ENCODE results near the gene NF1.
"Not testable (repeated sequence)": the region's sequence is repeated elsewhere in the genome, so short reads cannot be mapped to it uniquely, and the experiment has no call there.

The NF1 gene

GRCh38 chr17:31307640-31308039 is 212.9 kb downstream of the NF1 start:
- peak overlapping the region; percentile 73 to 76 for H3K4me3 Mint-ChIP-seq
- H3K27me3 Mint-ChIP-seq, result no peaks in the 10 kb centered on the region
- H3K4me1 Mint-ChIP-seq, result peaks cover 39 to 78% of the 10 kb centered on the region in 2 donors
- peaks cover 5 to 12% of the 10 kb centered on the region in 2 donors for H3K9me3 Mint-ChIP-seq
- ATAC-seq (replicated peaks) (no peak), DNase-seq (no peak)
- H3K36me3 Mint-ChIP-seq, result peaks cover 45 to 51% of the 10 kb centered on the region in 2 donors
- H3K27ac Mint-ChIP-seq, result peak overlapping the region; percentile 88

GRCh38 chr17:31308372-31309334 is 213.9 kb downstream of the NF1 start:
- peaks cover 40 to 46% of the 10 kb centered on the region in 2 donors for H3K36me3 Mint-ChIP-seq
- no peaks in the 10 kb centered on the region for H3K27me3 Mint-ChIP-seq
- peak overlapping the region; percentile 88 for H3K27ac Mint-ChIP-seq
- DNase-seq (no peak), ATAC-seq (replicated peaks) (peak; percentile 85 to 88)
- peak overlapping the region; percentile 73 to 76 for H3K4me3 Mint-ChIP-seq
- H3K4me1 Mint-ChIP-seq, result peaks cover 39 to 74% of the 10 kb centered on the region in 2 donors
- peaks cover 3 to 11% of the 10 kb centered on the region in 2 donors for H3K9me3 Mint-ChIP-seq

- H3K27ac Mint-ChIP-seq, result peak overlapping the region; percentile 88
- peaks cover 34 to 72% of the 10 kb centered on the region in 2 donors for H3K4me1 Mint-ChIP-seq
- peak overlapping the region; percentile 75 to 76 for H3K4me3 Mint-ChIP-seq
- ATAC-seq (replicated peaks), result peak; percentile 73
- peaks cover 34 to 41% of the 10 kb centered on the region in 2 donors for H3K36me3 Mint-ChIP-seq
- peaks cover 0 to 9% of the 10 kb centered on the region in 2 donors for H3K9me3 Mint-ChIP-seq
- no peaks in the 10 kb centered on the region for H3K27me3 Mint-ChIP-seq
- DNase-seq, result no peak
These were observed 214.8 kb downstream of the NF1 start for GRCh38 chr17:31309556-31309955.

- peak overlapping the region; percentile 75 to 76 for H3K4me3 Mint-ChIP-seq
- no peak for DNase-seq
- peaks cover 29 to 35% of the 10 kb centered on the region in 2 donors for H3K36me3 Mint-ChIP-seq
- peaks cover 32 to 69% of the 10 kb centered on the region in 2 donors for H3K4me1 Mint-ChIP-seq
- H3K9me3 Mint-ChIP-seq, result peaks cover 0 to 7% of the 10 kb centered on the region in 2 donors
- no peak for ATAC-seq (replicated peaks)
- peak overlapping the region; percentile 88 for H3K27ac Mint-ChIP-seq
- H3K27me3 Mint-ChIP-seq, result no peaks in the 10 kb centered on the region
These were observed 215.5 kb downstream of the NF1 start for GRCh38 chr17:31310260-31310659.

- H3K27ac Mint-ChIP-seq, result peak overlapping the region; percentile 96
- H3K4me1 Mint-ChIP-seq, result peaks cover 30 to 68% of the 10 kb centered on the region in 2 donors
- no peak for ATAC-seq (replicated peaks)
- no peaks in the 10 kb centered on the region for H3K27me3 Mint-ChIP-seq
- peaks cover 0 to 5% of the 10 kb centered on the region in 2 donors for H3K9me3 Mint-ChIP-seq
- no peak for DNase-seq
- H3K36me3 Mint-ChIP-seq, result peaks cover 23 to 29% of the 10 kb centered on the region in 2 donors
- H3K4me3 Mint-ChIP-seq, result peak overlapping the region; percentile 76 to 87
These were observed 216.1 kb downstream of the NF1 start for GRCh38 chr17:31310886-31311285.

GRCh38 chr17:31311526-31311925 is 216.7 kb downstream of the NF1 start:
- peak overlapping the region; percentile 96 for H3K27ac Mint-ChIP-seq
- ATAC-seq (replicated peaks) (no peak), DNase-seq (no peak)
- peaks cover 24 to 63% of the 10 kb centered on the region in 2 donors for H3K4me1 Mint-ChIP-seq
- H3K4me3 Mint-ChIP-seq, result peak overlapping the region; percentile 76 to 87
- H3K27me3 Mint-ChIP-seq, result no peaks in the 10 kb centered on the region
- peaks cover 17 to 23% of the 10 kb centered on the region in 2 donors for H3K36me3 Mint-ChIP-seq
- peaks cover 0 to 3% of the 10 kb centered on the region in 2 donors for H3K9me3 Mint-ChIP-seq

GRCh38 chr17:31312223-31312622 is 217.4 kb downstream of the NF1 start:
- not testable (repeated sequence) for ATAC-seq (replicated peaks); H3K9me3 Mint-ChIP-seq; H3K27me3 Mint-ChIP-seq; DNase-seq
- H3K27ac Mint-ChIP-seq, result peak overlapping the region; percentile 96
- H3K36me3 Mint-ChIP-seq, result peaks cover 14 to 22% of the 10 kb centered on the region in 2 donors
- H3K4me1 Mint-ChIP-seq, result peaks cover 22 to 56% of the 10 kb centered on the region in 2 donors
- H3K4me3 Mint-ChIP-seq, result peak overlapping the region; percentile 76 to 87

GRCh38 chr17:31313982-31314781 is 219.4 kb downstream of the NF1 start, which contains the start of gene EVI2B:
Gene EVI2B, minus strand, starts transcription at chr17:31314054. Its CDS starts 8,445 bp downstream, at chr17:31305609.
- Mint-ChIP-seq H3K36me3 (peaks cover 22 to 30% of the 10 kb centered on the region in 2 donors), H3K4me3 (peak within 1 kb of the TSS; percentile 76 to 89), H3K27ac (peak within 1 kb of the TSS; percentile 96), H3K9me3 (peaks cover 0 to 3% of the 10 kb centered on the region in 2 donors), H3K27me3 (no peaks in the 10 kb centered on the region), H3K4me1 (peaks cover 22 to 54% of the 10 kb centered on the region in 2 donors)
- ATAC-seq (replicated peaks) (peak; percentile 57), DNase-seq (no peak)

- peak overlapping the region; percentile 50 to 51 for H3K4me3 Mint-ChIP-seq
- H3K9me3 Mint-ChIP-seq, result peaks cover 0 to 3% of the 10 kb centered on the region in 2 donors
- peak overlapping the region; percentile 79 for H3K27ac Mint-ChIP-seq
- no peak for DNase-seq
- H3K36me3 Mint-ChIP-seq, result peaks cover 22 to 33% of the 10 kb centered on the region in 2 donors
- ATAC-seq (replicated peaks), result no peak
- peaks cover 22 to 53% of the 10 kb centered on the region in 2 donors for H3K4me1 Mint-ChIP-seq
- no peaks in the 10 kb centered on the region for H3K27me3 Mint-ChIP-seq
These were observed 220.0 kb downstream of the NF1 start for GRCh38 chr17:31314782-31315100.

GRCh38 chr17:31318298-31318801 is 223.6 kb downstream of the NF1 start:
- peak; percentile 39 for DNase-seq
- Mint-ChIP-seq H3K4me3 (peak overlapping the region; percentile 77 to 83), H3K36me3 (peaks cover 19 to 21% of the 10 kb centered on the region in 2 donors), H3K4me1 (peaks cover 15 to 37% of the 10 kb centered on the region in 2 donors), H3K9me3 (peaks cover 0 to 3% of the 10 kb centered on the region in 2 donors), H3K27ac (peak overlapping the region; percentile 94), H3K27me3 (no peaks in the 10 kb centered on the region)
- ATAC-seq (replicated peaks), result peak; percentile 43 to 48

- ATAC-seq (replicated peaks) (peak; percentile 67 to 71), DNase-seq (no peak)
- Mint-ChIP-seq H3K4me1 (peaks cover 18 to 43% of the 10 kb centered on the region in 2 donors), H3K4me3 (peak overlapping the region; percentile 77 to 83), H3K9me3 (peaks cover 0 to 3% of the 10 kb centered on the region in 2 donors), H3K36me3 (peaks cover 19% of the 10 kb centered on the region in 2 donors), H3K27me3 (no peaks in the 10 kb centered on the region), H3K27ac (peak overlapping the region; percentile 94)
These were observed 224.3 kb downstream of the NF1 start for GRCh38 chr17:31318851-31319661.

- ATAC-seq (replicated peaks) (no peak), DNase-seq (no peak)
- Mint-ChIP-seq H3K36me3 (peaks cover 17 to 18% of the 10 kb centered on the region in 2 donors), H3K9me3 (no peaks in the 10 kb centered on the region), H3K27me3 (no peaks in the 10 kb centered on the region), H3K27ac (peak overlapping the region; percentile 75), H3K4me3 (peak overlapping the region; percentile 78 to 82), H3K4me1 (peaks cover 14 to 34% of the 10 kb centered on the region in 2 donors)
These were observed 225.5 kb downstream of the NF1 start for GRCh38 chr17:31320241-31320640.

- Mint-ChIP-seq H3K4me1 (peaks cover 14 to 32% of the 10 kb centered on the region in 2 donors), H3K9me3 (no peaks in the 10 kb centered on the region), H3K4me3 (peak overlapping the region; percentile 78 to 82), H3K27me3 (no peaks in the 10 kb centered on the region), H3K36me3 (peaks cover 17 to 18% of the 10 kb centered on the region in 2 donors), H3K27ac (peak overlapping the region; percentile 96)
- ATAC-seq (replicated peaks), result no peak
- DNase-seq, result no peak
These were observed 226.0 kb downstream of the NF1 start for GRCh38 chr17:31320791-31321190.

Measured in stimulated activated naive B cell treated with anti-CD40 and anti-IgM and Interleukin-4, amounts not matched to agents 10 μg/mL and 1 μg/mL and 100 μg/mL, for 72 hours (primary cell).